Stimulated activated CD8-positive, alpha-beta memory T cell treated with anti-CD3 and anti-CD28 coated beads, Interleukin-4, amount 100 ng/mL, for 48 hours (primary cell): ENCODE results near the gene ANKRD27.
A peak's percentile ranks its signal among the peaks of the same experiment; 100 is the strongest.

ENCODE experiments used
- DNase-seq: peaks from one replicate; pipeline ENCODE4 v3.0.0-alpha.2; 2020

Gene ANKRD27

DNA sequence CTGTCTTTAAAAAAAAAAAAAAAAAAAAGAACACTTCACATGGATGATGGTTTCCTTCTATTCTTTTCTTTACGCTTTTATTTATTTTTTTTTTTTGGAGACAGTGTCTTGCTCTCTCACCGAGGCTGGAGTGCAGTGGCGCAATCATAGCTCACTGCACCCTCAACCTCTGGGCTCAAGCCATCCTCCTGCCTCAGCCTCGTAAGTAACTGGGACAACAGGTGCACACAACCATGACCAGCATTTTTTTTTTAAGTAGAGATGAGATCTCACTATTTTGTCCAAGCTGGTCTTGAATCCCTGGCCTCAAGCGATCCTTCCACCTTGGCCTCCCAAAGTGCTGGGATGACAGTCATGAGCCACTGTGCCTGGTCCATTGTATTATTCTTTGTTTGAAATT lies 24.3 kb downstream of the ANKRD27 start:
- no peak for DNase-seq

DNA sequence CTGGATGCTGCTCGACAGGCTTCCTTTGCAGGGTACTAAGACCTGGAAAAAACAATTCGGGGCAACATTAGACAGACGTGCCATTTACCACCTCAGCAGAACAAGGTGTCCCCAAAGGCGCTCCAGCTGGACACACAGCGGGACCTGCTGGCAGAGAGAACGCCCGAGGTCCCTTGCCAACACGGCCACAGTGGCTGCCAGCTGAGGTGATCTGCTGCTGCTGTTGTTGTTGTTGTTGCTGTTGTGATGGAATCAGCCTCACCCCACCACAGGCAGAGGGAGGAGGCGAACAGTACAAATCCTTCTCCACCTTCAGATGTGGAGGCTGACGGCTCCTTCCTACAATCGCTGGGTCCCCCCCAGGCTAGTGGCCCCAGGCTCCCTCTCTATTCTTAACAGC lies 25.2 kb downstream of the ANKRD27 start:
- no peak for DNase-seq

DNA sequence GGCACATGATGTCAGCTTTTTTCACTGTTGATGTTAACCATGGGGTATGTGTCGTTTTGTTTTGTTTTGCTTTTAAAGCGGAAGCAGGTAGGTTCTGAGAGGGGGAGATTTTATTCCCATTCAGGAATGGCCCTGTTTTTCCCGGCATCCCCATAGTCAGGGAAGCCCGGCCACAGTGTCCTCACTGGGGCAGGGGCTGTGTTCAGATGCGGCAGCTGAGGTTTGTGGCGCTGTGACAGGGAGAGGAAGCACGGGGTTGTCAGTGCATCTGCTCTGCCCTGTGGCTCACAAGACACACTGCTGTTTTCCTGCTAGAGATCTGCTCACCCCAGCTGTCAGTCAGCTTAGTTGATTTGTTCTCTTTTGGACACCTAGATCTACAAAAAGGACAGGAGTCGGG lies 27.6 kb downstream of the ANKRD27 start:
- DNase-seq: no peak

DNA sequence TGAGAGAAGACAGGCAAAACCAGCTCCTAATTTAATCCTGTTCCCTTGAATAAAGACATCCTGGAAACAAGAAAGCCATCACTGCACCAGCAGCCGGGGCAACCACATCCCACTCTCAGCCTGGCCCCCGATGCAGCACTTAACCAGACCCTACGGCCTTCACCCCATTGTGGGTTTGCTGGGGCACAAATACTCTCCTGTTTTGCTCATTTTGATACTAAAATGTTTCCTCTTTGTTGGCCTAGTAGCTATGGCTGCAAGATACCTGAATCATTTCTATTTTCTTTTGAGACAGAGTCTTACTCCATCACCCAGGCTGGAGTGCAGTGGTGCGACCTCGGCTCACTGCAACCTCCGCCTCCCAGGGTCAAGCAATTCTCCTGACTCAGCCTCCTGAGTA lies 28.4 kb downstream of the ANKRD27 start:
- peak; percentile 49 for DNase-seq

DNA sequence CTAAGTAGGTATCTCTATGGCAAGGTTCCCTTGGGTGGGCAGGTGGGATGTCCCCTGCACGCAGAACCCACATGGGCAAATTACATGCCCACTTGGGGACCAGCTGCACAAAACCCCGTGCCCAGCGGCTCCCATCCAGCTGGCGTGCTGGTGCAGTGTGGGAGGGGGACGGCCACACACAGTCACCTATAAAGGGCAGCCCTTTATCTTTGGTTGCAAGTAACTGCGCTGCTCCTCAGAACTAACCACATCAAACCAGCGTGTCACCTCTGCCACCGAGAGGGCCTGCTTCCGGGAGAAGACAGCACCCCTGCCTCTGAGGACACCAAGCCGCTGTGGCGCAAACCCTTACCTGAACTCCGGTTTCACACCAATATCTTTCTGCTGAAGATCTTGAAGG lies 32.2 kb downstream of the ANKRD27 start:
- peak; percentile 71 for DNase-seq

DNA sequence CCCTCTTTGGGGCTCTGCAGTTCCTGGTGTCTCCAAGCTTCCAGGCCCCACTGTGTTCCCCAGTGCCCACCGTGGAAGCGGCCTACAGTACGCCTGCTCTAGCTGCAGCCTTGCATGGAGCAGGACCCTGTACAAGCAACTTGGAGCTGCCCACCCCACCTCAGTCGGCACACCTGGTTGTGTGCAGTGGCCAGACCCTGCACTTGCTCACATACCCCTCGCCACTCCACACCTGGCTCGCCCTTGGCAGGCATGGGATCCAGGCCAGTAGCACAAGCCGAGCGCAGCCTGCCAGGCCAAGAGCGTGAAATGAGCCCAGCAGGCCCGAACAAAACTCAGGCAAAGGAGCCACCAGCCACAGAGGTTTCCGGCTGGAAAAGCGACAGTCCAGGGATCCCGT lies 36.4 kb downstream of the ANKRD27 start:
- no peak for DNase-seq

DNA sequence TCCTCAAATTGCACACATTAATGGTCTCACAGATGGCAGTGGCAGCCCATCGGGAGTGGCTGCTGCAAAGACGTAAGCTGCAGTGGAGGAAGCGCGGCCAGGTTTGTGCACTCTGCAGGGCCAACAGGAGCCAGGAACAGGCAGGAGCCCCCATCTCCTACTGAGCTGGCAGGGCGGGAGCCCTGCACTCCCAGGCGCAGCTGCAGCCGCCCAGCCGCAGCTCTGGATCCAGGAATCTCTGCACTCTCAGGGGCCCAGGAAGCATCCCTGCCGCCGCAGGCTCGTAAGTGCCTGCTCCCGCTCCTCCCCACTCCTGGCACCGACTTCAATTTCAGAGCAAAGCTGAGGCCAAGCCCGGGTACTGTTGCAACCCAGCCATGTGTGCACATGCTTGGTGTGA lies 37.5 kb downstream of the ANKRD27 start:
- DNase-seq: no peak

DNA sequence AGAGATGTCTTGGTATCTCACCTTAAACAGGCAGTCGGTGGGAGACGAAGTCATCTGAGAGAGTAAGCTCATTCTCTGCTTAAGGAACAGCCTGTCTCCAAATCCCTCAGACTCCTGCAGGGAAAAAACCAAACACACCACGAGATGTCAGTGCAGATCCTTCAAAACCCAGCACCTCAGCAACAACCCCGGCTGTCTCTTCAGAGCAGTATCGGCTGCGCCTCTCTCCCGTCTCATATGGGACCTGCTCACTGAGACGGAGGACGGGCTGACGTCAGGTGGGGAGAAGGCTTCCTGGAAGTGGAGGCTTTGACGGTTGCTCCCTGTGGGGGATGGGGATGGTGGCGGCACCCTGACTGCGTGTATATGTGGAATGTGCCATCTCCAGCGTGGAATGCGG lies 43.6 kb downstream of the ANKRD27 start:
- DNase-seq: no peak

DNA sequence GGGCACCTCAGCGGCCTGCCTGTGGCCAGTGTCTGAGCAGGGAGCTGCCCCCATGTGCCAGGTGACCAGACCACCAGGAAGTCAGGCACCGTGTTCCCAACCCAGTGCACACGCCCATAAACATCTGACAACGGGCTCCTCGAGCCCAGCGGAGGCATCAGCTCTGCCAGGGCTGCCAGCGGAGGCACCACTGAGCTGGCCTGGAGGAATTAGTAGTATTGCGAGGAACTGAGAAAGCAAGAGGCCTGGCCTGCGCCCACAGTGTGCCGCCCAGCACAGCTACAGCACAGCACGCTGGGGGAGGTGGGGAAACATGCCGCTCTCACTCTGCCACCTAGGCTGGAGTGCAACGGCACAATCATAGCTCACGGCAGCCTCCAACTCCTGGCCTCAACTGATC lies 44.6 kb downstream of the ANKRD27 start:
- no peak for DNase-seq

DNA sequence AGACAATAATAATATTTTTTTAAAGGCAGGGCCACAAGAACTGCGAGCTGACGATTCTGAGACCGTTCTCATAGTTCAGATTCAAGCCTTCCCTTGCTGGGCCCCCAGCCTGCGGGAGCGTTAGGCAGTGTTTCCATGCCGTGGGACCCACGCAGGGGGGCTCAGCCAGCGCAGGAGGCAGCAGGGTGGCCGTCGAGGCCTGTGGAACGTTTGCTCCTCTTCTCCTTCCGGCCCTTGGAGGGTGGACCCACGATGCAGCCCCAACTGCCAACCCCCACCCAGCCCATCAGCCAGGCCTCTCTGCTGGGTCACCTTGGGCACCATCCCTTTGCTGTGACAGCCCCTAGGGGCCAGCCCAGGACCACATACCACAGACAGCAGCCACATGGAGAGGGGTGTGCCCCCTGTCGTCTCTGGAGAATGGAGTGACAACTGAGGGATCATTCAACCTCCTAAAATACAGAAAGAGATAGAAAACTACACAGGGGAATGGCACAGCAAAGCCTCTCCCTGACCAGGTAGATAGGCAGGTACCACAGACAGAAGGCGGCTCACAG lies 47.2 kb downstream of the ANKRD27 start:
- DNase-seq: no peak

DNA sequence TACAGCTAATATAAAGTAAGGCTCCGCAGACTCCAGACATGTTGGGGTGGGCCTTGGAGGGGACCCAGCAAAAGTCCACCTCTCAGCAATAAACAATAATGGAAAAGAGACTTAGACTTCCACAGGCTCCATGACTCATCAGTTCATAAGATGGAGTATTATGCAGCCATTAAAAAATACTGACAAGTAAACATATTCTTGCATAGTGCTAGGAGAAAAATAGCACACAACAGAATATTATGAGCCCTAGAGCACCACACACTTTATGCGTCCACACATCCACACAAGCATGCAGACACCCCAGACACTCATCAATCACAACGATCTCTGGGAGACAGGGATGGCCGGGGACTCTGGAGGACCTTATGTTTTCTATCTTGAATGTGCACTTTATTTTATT lies 48.0 kb downstream of the ANKRD27 start:
- DNase-seq: no peak

DNA sequence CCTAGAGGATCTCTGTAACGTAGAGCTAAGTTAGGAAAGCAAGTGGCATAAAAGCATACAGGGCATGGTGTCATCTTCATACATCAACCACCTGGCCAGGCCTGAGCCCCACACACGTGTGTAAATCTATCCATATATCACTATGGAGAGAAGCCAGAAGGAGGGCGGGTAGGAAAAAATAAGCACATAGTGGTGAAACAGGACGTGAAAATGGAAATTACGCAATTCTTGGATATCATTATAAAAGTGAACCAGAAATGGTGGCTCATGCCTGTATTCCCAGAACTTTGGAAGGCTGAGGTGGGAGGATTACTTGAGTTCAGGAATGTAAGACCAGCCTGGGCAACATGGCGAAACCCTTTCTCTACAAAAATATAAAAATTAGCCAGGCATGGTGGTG lies 50.6 kb downstream of the ANKRD27 start:
- no peak for DNase-seq

DNA sequence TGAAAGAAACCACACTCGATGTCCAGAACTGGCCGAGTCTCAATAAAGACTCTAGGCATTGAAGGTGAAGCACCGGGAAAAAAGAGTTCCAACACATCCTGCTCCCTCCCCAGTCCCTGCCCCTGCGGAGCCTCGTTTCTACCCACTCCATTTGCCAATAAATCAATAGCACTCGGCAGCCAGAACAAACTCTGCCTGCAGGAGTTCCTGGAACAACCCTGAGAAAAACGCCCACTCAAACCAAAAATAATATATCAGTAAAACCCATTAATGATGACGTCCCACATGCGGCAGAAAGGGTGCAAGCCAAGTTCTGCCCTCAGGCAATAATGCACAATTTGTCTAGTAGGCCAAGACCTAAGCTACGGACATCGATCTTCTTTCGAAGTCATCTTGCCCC lies 53.0 kb downstream of the ANKRD27 start:
- no peak for DNase-seq

DNA sequence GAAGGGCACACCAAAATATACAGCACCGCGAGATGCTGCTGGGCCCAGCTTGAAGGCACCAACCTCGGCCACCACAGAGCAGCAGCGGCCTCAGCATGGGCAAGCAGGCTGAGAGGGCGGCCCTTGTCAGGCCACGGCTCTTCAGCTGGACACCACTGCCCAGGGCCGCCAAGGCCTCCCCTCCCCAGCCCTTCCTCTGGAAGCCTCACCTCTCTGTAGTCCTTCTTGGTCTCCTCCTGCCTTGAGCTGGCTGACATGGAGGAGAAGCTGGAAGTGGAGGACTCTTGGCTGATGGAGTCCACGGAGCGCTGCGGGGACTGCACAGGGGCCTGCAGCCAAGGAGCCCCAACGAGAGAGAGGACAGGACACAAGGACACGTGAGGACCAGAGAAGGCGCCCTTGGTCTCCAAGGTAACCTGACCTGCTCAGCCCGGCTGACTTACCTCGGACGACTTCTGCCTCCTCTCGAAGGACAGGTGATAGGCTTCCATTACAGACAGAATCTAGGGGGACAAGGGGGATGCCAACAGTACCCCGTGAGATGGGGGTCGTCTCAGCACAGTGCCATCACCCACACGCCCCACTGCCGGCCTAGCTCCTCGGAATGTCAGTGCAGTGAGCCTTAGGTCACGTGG lies 55.8 kb downstream of the ANKRD27 start:
- DNase-seq: no peak

DNA sequence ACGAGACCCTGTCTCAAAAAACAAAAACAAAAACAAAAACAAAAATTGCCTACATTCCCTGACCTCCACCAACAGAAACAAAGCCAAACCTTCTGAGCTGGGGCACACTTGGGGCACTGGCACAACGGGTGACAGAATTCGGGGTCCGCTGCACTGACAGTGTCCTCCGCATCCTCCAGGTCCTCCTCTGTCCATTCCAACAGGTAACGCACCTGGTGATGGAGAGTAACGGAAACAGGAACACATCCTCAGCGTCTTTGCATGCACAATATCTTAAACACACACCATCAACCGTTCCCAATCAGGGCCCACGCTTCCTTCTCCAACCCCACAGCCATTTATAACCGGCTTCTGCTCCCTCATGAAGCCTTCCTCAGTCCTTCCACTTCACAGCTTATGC lies 59.4 kb downstream of the ANKRD27 start:
- DNase-seq: no peak

DNA sequence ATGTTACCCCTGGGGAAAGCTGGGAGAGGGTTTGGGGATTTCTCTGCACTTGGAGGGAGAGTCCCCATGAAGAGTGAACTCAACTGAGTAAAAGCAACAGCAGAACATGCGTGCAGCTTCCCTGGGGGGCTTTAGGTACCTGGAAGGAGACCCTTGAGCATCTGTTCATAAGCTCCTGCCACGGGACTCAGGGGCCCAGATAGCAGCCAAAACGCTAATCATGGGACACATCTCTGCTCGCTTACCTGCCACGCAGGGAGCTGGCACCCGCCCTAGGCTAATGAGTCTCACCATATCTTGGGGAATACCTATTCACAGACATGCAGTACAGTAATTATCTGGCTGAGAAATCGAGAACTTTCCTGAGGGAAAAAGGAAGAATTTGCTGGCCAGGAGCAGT lies 60.1 kb downstream of the ANKRD27 start:
- DNase-seq: no peak

DNA sequence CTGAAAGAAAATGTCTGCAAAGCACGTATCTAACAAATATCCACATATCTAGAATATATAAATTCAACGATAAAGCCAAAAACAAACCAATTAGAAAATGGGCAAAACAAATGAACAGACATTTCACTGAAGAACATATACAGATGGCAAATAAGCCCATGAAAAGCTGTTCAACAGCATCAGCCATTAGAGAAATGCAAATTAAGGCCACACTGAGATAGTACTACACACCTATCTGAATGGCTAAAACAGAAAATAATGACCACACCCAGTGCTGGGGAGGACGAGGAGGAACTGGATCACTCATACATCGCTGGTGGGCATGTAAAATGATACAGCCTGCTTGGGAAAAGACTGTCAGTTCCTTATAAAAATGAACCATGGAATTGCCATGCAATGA lies 62.0 kb downstream of the ANKRD27 start:
- DNase-seq: no peak

DNA sequence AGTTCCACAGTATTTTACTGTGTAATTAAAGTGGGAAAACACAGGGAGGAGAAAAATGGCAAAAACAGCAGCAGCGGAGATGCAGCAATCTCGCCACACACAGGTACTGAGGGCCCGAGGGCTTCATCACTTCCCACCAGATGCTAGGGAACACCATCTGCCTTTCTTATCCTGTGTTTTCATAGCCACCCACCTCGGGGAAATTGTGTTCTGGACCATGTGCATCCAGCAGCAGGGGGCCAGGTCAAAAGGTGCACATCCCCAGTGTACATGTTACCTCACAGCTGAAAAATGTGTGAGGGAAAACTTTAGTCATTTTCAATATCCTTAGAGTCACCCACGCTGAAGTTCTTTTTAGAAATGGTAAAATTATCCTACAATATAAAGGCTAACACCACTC lies 63.8 kb downstream of the ANKRD27 start:
- DNase-seq: no peak

DNA sequence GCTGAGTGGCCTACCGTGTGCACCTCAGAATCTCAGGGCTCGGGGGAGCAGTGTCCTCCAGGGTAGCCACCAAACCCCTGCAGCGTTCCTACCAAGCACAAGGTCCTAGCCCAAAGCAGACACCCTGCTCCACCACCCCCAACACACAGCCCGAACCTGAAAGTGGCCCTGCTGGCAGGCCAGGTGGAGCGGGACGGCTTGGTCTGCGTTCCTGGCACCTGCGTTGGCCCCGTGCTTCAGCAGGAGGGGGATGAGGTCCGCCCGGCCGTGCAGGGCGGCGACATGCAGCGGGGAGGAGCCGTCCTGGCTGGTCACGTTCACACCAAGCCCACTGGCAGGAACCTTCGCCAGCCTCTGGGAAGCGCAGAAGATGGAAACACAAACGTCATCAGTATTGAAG lies 67.5 kb downstream of the ANKRD27 start:
- DNase-seq: no peak

DNA sequence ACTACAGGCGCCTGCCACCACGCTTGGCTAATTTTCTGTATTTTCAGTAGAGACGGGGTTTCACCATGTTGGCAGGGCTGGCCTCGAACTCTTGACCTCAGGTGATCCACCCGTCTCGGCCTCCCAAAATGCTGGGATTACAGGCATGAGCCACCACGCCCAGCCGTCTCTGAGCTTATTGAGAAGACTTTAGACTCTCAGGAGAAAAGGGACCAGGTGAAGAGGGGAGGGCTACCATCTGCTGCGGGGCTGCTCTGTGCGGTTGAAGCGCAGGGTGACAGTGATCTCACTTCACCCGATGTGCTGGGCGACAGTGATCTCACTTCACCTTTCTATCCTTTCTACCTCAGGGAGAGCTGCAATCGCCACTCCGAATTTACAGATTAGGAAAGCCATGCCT lies 68.7 kb downstream of the ANKRD27 start:
- DNase-seq: no peak

DNA sequence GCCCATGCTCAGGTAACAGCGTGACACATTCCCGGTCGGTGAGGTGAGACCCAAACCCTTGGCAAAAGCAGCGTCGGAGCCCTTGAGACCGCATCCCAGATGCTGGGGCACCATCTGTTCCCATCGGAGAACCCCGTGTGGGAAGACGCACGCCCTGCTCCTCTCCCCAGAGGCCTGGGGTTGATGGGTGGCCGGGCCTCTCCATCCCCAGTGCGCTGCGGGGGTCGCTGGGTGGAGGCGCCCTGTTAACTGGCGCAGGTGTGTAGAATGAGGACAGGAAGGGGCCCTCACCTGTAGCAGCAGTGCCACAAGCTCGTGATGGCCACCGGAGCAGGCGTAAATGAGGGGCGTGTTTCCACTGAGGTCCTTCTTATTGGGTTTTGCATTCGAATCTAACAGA lies 69.4 kb downstream of the ANKRD27 start:
- DNase-seq: no peak

DNA sequence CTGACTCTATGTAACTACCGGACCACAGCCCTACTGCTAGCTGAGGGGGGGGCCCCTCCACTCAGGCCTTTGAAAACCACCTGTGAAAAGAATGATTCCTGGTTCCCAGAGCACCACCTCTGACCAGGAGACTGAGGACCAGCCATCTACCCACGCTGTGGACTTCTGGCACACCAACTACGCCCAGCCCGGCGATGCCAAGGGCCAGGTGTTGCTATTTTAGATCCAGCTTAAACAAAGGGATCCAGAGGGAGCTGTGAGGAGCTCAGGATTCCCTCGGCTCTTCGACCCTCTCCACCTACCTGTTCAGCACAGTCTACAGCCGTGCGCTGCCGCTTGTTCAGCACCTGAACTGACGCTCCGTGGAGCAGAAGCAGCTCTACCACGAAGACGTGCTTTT lies 71.0 kb downstream of the ANKRD27 start:
- no peak for DNase-seq

DNA sequence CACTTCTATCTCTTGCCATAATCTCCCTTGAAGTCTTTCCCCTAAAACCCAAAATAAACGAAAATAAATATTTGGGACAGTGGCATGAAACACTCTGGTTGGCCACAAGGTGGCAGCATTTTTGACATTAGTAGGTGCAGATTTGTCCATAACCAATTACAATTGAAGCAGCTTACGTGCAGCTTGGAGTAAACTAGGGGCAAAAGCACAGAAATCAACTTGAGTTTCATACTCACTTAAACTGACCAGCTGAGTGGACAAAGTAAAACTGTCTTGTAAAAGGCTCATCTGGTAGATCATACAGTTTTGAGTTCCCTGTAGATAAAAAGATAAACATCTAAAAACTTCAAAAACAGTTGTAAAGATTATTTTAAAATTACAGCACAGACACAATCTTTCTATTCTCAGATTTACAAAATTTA lies 75.2 kb downstream of the ANKRD27 start:
- DNase-seq: peak; percentile 48

DNA sequence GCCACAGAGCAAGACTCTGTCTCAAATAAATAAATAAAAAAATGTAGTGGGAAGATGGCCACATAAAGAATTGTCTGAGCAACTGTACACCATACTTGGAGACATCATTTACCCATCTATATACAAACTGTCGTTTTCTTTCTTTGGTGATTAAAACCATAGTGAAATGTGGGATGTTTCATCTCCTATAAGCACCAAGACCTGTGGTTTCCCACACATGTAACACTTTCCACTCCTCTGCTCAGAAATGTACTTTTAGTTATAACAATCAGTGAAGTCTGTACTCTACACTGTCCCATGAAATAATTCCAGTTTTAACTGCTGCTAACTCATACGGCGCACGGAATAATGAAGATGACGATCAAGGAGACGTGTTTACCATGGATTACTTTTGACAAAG lies 75.7 kb downstream of the ANKRD27 start:
- DNase-seq: no peak

DNA sequence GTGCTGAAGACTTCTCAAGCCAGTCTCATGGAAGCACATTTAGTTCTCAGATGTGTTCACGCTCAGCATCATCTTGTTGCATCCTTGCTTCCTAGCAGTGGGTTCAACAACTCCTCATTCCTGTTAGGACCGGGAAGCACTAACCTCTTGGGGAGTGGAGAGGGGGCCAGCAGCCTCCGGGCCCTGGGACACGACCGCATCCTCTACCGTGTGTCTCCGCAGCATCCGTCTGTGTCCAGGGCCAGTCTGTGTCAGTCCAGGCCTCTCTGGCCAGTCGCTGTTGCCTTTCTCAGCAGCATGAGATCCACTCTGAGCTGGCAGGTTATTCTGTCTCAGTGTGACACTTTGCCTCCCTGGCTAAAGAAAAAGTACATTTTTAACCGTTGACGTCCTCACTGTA lies 77.0 kb downstream of the ANKRD27 start:
- DNase-seq: no peak

DNA sequence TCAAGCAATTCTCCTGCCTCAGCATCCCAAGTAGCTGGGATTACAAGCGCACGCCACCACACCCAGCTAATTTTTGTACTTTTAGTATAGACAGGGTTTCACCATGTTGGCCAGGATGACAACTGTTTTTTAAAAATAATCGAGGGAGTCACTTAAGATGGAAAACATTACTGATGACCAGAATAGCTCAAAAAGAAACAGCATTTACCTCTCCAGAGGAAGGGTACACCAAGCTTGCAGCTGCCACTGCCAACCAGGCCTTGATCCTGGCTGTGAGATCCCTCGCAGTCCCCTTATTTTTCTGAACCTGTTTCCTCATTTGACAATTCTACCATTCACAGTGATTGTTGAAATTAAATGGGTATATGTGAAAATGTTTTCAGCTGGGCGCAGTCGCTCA lies 79.5 kb downstream of the ANKRD27 start:
- no peak for DNase-seq
